IMR-90 (cell line): ENCODE results near the gene MCTP1. TPM values are rescaled to one million over a fixed set of nuclear protein-coding genes. Genes with fewer than 3 reads are reported as not detected.

ENCODE experiments used
- ATAC-seq: fragments of 200-7000 bp; cut with Tn5 transposase; 2 replicates; pipeline ENCODE4 v1.9.1; 2020; ENCODE audit warnings: low read depth, mild to moderate bottlenecking, moderate library complexity
- BruUV-seq: library from RNA; stranded (reverse); fragments of 400-500 nt; replicated peaks from 2 replicates; lab custom pipeline; 2021; lab: Mats Ljungman, UMichigan
- CTCF ChIA-PET: fragments of 300-600 bp; formaldehyde crosslinking; extraction: SDS; loops from one replicate; lab custom pipeline; 2021; ENCODE audit warnings: antibody characterized with exemption; lab: Yijun Ruan, JAX
- POLR2A ChIA-PET: fragments of 300-600 bp; sonication (Branson Sonifier 250); formaldehyde crosslinking; loops from one replicate; lab custom pipeline; 2022; ENCODE audit warnings: antibody characterized with exemption; ENCODE audit not compliant: unreplicated experiment; lab: Charles Lee
- DNase-seq: peaks from one replicate; pipeline ENCODE4 v3.0.0; 2013
- H2AFZ ChIP-seq: replicated peaks from 2 replicates; pipeline ENCODE3; 2013; ENCODE audit warnings: low read length, mild to moderate bottlenecking; ENCODE audit not compliant: poor library complexity
- H2AK5ac ChIP-seq: 2 replicates; pipeline ENCODE4 v1.6.1; 2013; ENCODE audit warnings: low read depth, low read length, inconsistent platforms
- H2AK9ac ChIP-seq: replicated peaks from 2 replicates; pipeline ENCODE3; 2013; ENCODE audit warnings: mild to moderate bottlenecking, low read depth, low read length, moderate library complexity; ENCODE audit not compliant: poor library complexity
- H2BK120ac ChIP-seq: 2 replicates; pipeline ENCODE4 v1.6.1; 2013; ENCODE audit warnings: low read depth, low read length, inconsistent platforms
- H2BK15ac ChIP-seq: 3 replicates; pipeline ENCODE4 v1.6.1; 2013; ENCODE audit warnings: low read depth, low read length, inconsistent platforms
- H2BK20ac ChIP-seq: 2 replicates; pipeline ENCODE4 v1.6.1; 2013; ENCODE audit warnings: low read depth, mild to moderate bottlenecking, inconsistent platforms, low read length, moderate library complexity
- H2BK5ac ChIP-seq: 2 replicates; pipeline ENCODE4 v1.6.1; 2013; ENCODE audit warnings: mild to moderate bottlenecking, low read depth, low read length, inconsistent platforms; ENCODE audit not compliant: poor library complexity, severe bottlenecking
- H3K14ac ChIP-seq: replicated peaks from 2 replicates; pipeline ENCODE4 v1.6.1; 2013; ENCODE audit warnings: low read depth, low read length, inconsistent platforms
- H3K18ac ChIP-seq: 2 replicates; pipeline ENCODE4 v1.6.1; 2013; ENCODE audit warnings: low read depth, low read length, control low read depth
- H3K23ac ChIP-seq: 2 replicates; pipeline ENCODE4 v1.6.1; 2013; ENCODE audit warnings: low read depth, low read length, inconsistent platforms
- H3K27ac ChIP-seq: 2 replicates; pipeline ENCODE4 v1.5.1; 2013; ENCODE audit warnings: mild to moderate bottlenecking, control low read depth, low read length; ENCODE audit not compliant: insufficient read depth
- H3K27me3 ChIP-seq: 2 replicates; pipeline ENCODE4 v1.6.1; 2013; ENCODE audit warnings: low read length; ENCODE audit not compliant: control insufficient read depth, insufficient read depth
- H3K36me3 ChIP-seq: 2 replicates; pipeline ENCODE4 v1.6.1; 2013; ENCODE audit warnings: low read length, mixed read lengths; ENCODE audit not compliant: control insufficient read depth, insufficient read depth
- H3K4ac ChIP-seq: 2 replicates; pipeline ENCODE4 v1.6.1; 2013; ENCODE audit warnings: low read depth, low read length, inconsistent platforms
- H3K4me1 ChIP-seq: 2 replicates; pipeline ENCODE4 v1.6.1; 2013; ENCODE audit warnings: low read length, mixed read lengths; ENCODE audit not compliant: control insufficient read depth, insufficient read depth
- H3K4me2 ChIP-seq: 2 replicates; pipeline ENCODE4 v1.6.1; 2013; ENCODE audit warnings: low read depth, mild to moderate bottlenecking, control low read depth, low read length, moderate library complexity
- H3K4me3 ChIP-seq: 2 replicates; pipeline ENCODE4 v1.5.1; 2013; ENCODE audit warnings: low read depth, mild to moderate bottlenecking, control low read depth, low read length, moderate library complexity; ENCODE audit not compliant: insufficient read depth
- H3K56ac ChIP-seq: 2 replicates; pipeline ENCODE4 v1.6.1; 2013; ENCODE audit warnings: low read length, inconsistent platforms; ENCODE audit not compliant: insufficient read depth; ENCODE audit errors: extremely low read depth
- H3K79me1 ChIP-seq, 2 experiments: 2 replicates each; pipeline ENCODE4 v1.6.1; 2013; ENCODE audit warnings: low read length in 2 of 2, inconsistent platforms in 1 of 2, low read depth in 1 of 2
- H3K9ac ChIP-seq: 2 replicates; pipeline ENCODE4 v1.6.1; 2013; ENCODE audit warnings: low read depth, low read length, control low read depth
- H3K9me1 ChIP-seq: 2 replicates; pipeline ENCODE4 v1.6.1; 2013; ENCODE audit warnings: low read length, inconsistent platforms; ENCODE audit not compliant: insufficient read depth
- H3K9me3 ChIP-seq: 2 replicates; pipeline ENCODE4 v1.6.1; 2013; ENCODE audit warnings: low read length; ENCODE audit not compliant: control insufficient read depth, insufficient read depth
- H4K20me1 ChIP-seq: 2 replicates; pipeline ENCODE4 v1.6.1; 2013; ENCODE audit warnings: low read length, inconsistent platforms; ENCODE audit not compliant: insufficient read depth
- H4K5ac ChIP-seq: 2 replicates; pipeline ENCODE4 v1.6.1; 2013; ENCODE audit warnings: mild to moderate bottlenecking, low read depth, low read length, control low read depth
- H4K8ac ChIP-seq, 2 experiments: 2 replicates each; pipeline ENCODE4 v1.6.1; 2013; ENCODE audit warnings: low read depth in 2 of 2, low read length in 2 of 2, control low read depth in 1 of 2, inconsistent platforms in 1 of 2
- H4K91ac ChIP-seq: 2 replicates; pipeline ENCODE4 v1.6.1; 2013; ENCODE audit warnings: low read depth, low read length, inconsistent platforms; ENCODE audit not compliant: insufficient read depth
- BHLHE40 ChIP-seq: fragments of 150-350 bp; IDR thresholded peaks from 2 replicates; pipeline ENCODE4 v1.6.1; 2016; ENCODE audit warnings: mild to moderate bottlenecking, low read depth, low read length
- CEBPB ChIP-seq: IDR thresholded peaks from 2 replicates; pipeline ENCODE4 v1.6.1; 2012; ENCODE audit warnings: low read depth, low read length, improper control_type of control experiment
- CTCF ChIP-seq: conservative IDR thresholded peaks from 2 replicates; pipeline ENCODE4 v1.5.1; 2012; ENCODE audit warnings: mild to moderate bottlenecking, low read depth, low read length, improper control_type of control experiment
- ELK1 ChIP-seq: fragments of 150-350 bp; IDR thresholded peaks from 2 replicates; pipeline ENCODE4 v1.6.1; 2016; ENCODE audit warnings: low read depth, mild to moderate bottlenecking, low read length, moderate library complexity, borderline replicate concordance
- FOS ChIP-seq: fragments of 150-350 bp; IDR thresholded peaks from 2 replicates; pipeline ENCODE4 v1.6.1; 2016; ENCODE audit warnings: low read depth, low read length
- MAFK ChIP-seq: IDR thresholded peaks from 2 replicates; pipeline ENCODE4 v1.6.1; 2012; ENCODE audit warnings: low read depth, low read length, improper control_type of control experiment
- MAZ ChIP-seq: IDR thresholded peaks from 2 replicates; pipeline ENCODE4 v1.6.1; 2012; ENCODE audit warnings: low read depth, mild to moderate bottlenecking, low read length, improper control_type of control experiment, moderate library complexity, borderline replicate concordance
- MXI1 ChIP-seq: IDR thresholded peaks from 2 replicates; pipeline ENCODE4 v1.6.1; 2012; ENCODE audit warnings: low read depth, mild to moderate bottlenecking, low read length, moderate library complexity, borderline replicate concordance
- NFE2L2 ChIP-seq: fragments of 150-350 bp; IDR thresholded peaks from 2 replicates; pipeline ENCODE4 v1.6.1; 2016; ENCODE audit warnings: low read depth, mild to moderate bottlenecking, low read length
- POLR2A ChIP-seq: IDR thresholded peaks from 2 replicates; pipeline ENCODE4 v1.6.1; 2012; ENCODE audit warnings: mild to moderate bottlenecking, low read depth, low read length
- RAD21 ChIP-seq: IDR thresholded peaks from 2 replicates; pipeline ENCODE4 v1.6.1; 2012; ENCODE audit warnings: low read length, improper control_type of control experiment
- RCOR1 ChIP-seq: IDR thresholded peaks from 2 replicates; pipeline ENCODE4 v1.6.1; 2012; ENCODE audit warnings: mild to moderate bottlenecking, low read length, improper control_type of control experiment; ENCODE audit not compliant: insufficient replicate concordance
- RFX5 ChIP-seq: IDR thresholded peaks from 2 replicates; pipeline ENCODE4 v1.8.0; 2012; ENCODE audit warnings: low read depth, mild to moderate bottlenecking, low read length, moderate library complexity
- SMC3 ChIP-seq: fragments of 150-350 bp; IDR thresholded peaks from 2 replicates; pipeline ENCODE4 v1.6.1; 2016; ENCODE audit warnings: low read depth, mild to moderate bottlenecking, antibody characterized with exemption, low read length, moderate library complexity
- WGBS, 2 experiments: methylation state at CpG; one replicate each; pipeline versions ENCODE4 v1.1.5 to v1.1.7; 2013; ENCODE audit warnings: missing lambda C conversion rate in 2 of 2; ENCODE audit not compliant: insufficient read length in 1 of 2; ENCODE audit errors: extremely low coverage in 2 of 2; 5-methylcytosine and 5-hydroxymethylcytosine counted together
- dilution Hi-C: fragments of 300-500 bp; cut with HindIII; formaldehyde crosslinking; loops from one replicate; pipeline ENCODE4 v1.14.3; 2018; ENCODE audit warnings: low sequenced_read_pairs; ENCODE audit not compliant: unreplicated experiment
- in situ Hi-C: fragments of 300-500 bp; cut with MboI; formaldehyde crosslinking; loops from 3 replicates; pipeline ENCODE4 v1.14.3; 2019; ENCODE audit warnings: low sequenced_read_pairs, inconsistent platforms, mixed read lengths
- intact Hi-C: fragments of 100-400 bp; cut with micrococcal nuclease; formaldehyde crosslinking; loops from 2 replicates; pipeline ENCODE4 v1.10.0; 2022
- polyA plus RNA-seq, 3 experiments: library from polyadenylated mRNA; depleted of rRNA; stranded (reverse); fragments of >200 nt; gene quantifications; 2 replicates each; pipeline ENCODE4 v1.2.3, GENCODE V29; 2012; ENCODE audit warnings: low replicate concordance in 1 of 3
- total RNA-seq: library from RNA; depleted of rRNA; stranded (reverse); fragments of >200 nt; gene quantifications from 2 replicates; pipeline ENCODE4 v1.2.3, GENCODE V29; 2012
- TF ChIP-seq, protein P1 (sequence below): fragments of 150-350 bp; IDR thresholded peaks from 2 replicates; pipeline ENCODE4 v1.6.1; 2017; ENCODE audit warnings: mild to moderate bottlenecking, antibody characterized with exemption, low read length, low read depth

Gene MCTP1
- total and polyA plus RNA-seq, 2 of the 4 experiments (the other 2 are of a cell fraction): 0.21 TPM; not detected in 1

GRCh38 chr5:94941122-94941755, 343.7 kb downstream of the MCTP1 start:
- no peak overlapping the region for H3K27ac ChIP-seq
- H3K9ac ChIP-seq: no peak overlapping the region
- no peaks in the 10 kb centered on the region for H3K36me3 ChIP-seq
- H3K18ac ChIP-seq: no peak overlapping the region
- H3K14ac ChIP-seq: no peak overlapping the region
- H2BK15ac ChIP-seq: no peak overlapping the region
- H3K9me3 ChIP-seq: no peaks in the 10 kb centered on the region
- H3K56ac ChIP-seq: no peak overlapping the region
- no peak overlapping the region for H2AK9ac ChIP-seq
- POLR2A ChIA-PET: no interaction called here
- no peak overlapping the region for H2BK120ac ChIP-seq
- H3K4ac ChIP-seq: no peak overlapping the region
- no peaks in the 10 kb centered on the region for H3K79me1 ChIP-seq
- H3K23ac ChIP-seq: no peak overlapping the region
- H2BK5ac ChIP-seq: no peak overlapping the region
- H4K5ac ChIP-seq: no peak overlapping the region
- H3K4me1 ChIP-seq: no peaks in the 10 kb centered on the region
- 0 out of 2 replicates have a peak, but pooled peaks cover 1% of the 10 kb centered on the region for H3K27me3 ChIP-seq
- intact Hi-C loops: no loop called here
- no peak overlapping the region for H2AK5ac ChIP-seq
- BruUV-seq: no TSS peak
- DNase-seq: no peak
- no peak overlapping the region for H2BK20ac ChIP-seq
- H3K4me3 ChIP-seq: no peak overlapping the region
- dilution Hi-C loops: no loop called here
- no peak overlapping the region for H3K4me2 ChIP-seq
- no peak for ATAC-seq
- no peak overlapping the region for H4K8ac ChIP-seq
- TF ChIP-seq RFX5 (no peak), MAFK (no peak), RAD21 (no peak), MXI1 (no peak), NFE2L2 (no peak), RCOR1 (no peak), FOS (no peak), CEBPB (no peak), POLR2A (no peak), ELK1 (no peak), SMC3 (no peak), CTCF (no peak), MAZ (no peak), BHLHE40 (no peak)
- TF ChIP-seq, protein P1, sequence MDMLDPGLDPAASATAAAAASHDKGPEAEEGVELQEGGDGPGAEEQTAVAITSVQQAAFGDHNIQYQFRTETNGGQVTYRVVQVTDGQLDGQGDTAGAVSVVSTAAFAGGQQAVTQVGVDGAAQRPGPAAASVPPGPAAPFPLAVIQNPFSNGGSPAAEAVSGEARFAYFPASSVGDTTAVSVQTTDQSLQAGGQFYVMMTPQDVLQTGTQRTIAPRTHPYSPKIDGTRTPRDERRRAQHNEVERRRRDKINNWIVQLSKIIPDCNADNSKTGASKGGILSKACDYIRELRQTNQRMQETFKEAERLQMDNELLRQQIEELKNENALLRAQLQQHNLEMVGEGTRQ: no peak
- in situ Hi-C loops: no loop called here
- no peak overlapping the region for H4K91ac ChIP-seq
- no peaks in the 10 kb centered on the region for H4K20me1 ChIP-seq
- no peaks in the 10 kb centered on the region for H3K9me1 ChIP-seq
- CTCF ChIA-PET: no interaction called here
- H2AFZ ChIP-seq: no peak overlapping the region
- WGBS, 2 experiments: no CpG with 5 or more reads among the region's 1 CpG
